ENCODE results near the gene OR1D5.
"Not testable (repeated sequence)": the region's sequence is repeated elsewhere in the genome, so short reads cannot be mapped to it uniquely, and the experiment has no call there.

OR1D5 gene

DNA sequence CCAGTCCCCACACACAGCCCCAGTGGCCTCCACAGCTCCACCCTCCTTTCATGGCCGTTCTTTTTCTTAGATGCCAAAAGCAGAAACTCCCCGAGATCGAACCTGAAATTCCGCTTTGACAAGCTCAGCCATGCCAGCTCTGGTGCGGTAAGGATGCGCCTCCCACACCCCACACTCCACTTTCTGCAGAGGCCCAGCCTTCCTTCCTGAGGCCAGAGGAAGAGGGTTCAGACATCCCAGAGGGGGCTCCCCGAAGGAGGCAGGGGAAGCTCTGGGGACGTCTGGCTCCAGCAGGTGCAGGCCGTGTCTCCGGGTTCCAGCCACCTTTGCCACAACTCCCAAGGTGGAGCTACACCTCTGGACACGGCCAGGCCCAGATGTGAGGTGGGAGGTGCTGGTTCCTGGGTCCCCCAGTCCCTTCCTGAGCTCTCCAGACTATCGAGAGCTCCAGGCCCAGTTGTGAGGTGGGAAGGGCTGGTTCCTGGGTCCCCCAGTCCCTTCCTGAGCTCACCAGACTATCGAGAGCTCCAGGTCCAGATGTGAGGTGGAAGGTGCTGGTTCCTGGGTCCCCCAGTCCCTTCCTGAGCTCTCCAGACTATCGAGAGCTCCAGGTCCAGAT, 32.4 kb downstream of the OR1D5 start:
- not testable (repeated sequence) for DNase-seq

DNA sequence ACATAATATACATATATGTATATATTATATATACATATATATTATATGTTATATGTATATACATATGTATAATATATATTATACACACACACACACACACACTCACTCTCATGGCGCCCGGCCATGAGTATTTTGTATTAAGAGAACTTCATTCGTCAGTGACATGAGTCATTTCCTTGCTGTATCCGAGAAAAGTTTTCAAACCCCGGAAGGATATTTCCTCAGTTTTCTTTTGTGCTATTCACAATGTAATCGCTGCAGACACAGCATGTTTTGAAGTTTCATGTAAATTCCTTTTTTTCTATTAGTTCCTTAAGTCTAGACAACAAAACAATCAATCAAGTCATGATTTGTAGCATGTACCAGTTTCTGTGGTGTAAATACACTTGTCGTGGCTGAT, 33.3 kb downstream of the OR1D5 start:
- DNase-seq = peak; percentile 70

DNA sequence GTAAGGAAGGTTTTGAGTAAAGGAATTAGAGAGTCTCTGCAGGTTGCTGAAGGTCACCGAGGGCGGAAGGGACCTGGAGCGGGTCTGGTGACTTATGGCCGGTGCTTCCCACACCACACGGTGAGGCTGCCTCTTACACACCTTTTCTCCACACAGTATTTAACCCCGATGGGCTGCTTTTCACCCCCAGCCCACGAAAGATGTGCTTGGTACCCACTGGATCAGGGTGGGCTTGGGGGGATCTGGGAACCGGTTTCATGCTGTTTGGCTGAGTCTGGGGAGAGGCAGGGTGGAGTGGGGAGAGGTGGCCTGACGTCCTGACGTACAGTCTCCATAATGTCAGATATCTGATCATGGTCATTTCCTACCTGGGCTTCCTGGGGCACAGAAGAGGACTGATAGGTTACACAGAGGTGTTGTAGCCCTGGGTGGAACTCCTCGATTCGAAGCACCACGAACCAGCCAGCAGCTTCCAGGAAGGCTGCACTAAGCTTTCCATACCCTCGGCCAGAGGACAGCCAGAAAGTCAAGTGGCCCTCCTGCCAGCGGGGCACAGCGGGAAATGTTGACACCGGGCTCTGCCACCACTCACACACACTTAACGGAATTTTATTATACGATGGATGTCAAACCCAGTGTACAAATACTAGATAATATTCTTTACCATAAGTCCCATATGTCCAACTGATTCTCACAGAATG, 34.0 kb downstream of the OR1D5 start:
- DNase-seq = no peak

DNA sequence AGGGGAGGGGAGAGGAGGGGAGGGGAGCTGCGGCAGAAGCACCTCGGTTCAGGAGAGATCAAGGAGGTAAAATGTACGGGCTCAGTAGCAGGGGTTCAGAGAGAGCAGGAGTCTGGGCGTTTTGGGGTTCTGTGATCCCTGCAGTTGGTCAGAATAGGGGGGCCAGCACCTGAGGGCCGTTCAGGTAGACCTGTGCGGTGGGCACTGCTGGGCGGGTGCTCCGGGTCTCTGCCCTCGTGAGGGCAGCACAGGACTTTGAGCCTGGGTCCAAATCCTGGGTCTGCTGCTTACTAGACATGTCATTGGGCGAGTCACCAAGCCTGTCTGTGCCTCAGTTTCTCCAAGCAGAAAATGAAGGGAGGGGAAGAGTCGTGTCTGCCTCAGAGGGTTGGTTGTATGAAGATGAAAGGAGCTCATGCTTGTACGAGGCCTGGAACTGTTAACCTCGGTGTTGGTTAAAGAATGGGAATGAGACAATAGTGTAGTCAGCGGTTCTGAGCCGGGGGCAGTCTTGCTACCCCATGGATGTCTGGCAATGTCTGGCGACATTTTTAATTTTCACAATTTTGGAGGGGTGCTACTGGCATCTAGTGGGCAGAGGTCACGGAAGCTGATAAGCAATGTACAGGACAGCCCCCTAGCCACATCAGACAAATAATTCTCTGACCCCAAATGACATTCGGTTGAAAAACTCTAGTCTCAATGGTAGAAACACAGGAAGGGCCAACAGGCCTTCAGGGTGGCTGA, 35.4 kb downstream of the OR1D5 start:
- no peak for DNase-seq

DNA sequence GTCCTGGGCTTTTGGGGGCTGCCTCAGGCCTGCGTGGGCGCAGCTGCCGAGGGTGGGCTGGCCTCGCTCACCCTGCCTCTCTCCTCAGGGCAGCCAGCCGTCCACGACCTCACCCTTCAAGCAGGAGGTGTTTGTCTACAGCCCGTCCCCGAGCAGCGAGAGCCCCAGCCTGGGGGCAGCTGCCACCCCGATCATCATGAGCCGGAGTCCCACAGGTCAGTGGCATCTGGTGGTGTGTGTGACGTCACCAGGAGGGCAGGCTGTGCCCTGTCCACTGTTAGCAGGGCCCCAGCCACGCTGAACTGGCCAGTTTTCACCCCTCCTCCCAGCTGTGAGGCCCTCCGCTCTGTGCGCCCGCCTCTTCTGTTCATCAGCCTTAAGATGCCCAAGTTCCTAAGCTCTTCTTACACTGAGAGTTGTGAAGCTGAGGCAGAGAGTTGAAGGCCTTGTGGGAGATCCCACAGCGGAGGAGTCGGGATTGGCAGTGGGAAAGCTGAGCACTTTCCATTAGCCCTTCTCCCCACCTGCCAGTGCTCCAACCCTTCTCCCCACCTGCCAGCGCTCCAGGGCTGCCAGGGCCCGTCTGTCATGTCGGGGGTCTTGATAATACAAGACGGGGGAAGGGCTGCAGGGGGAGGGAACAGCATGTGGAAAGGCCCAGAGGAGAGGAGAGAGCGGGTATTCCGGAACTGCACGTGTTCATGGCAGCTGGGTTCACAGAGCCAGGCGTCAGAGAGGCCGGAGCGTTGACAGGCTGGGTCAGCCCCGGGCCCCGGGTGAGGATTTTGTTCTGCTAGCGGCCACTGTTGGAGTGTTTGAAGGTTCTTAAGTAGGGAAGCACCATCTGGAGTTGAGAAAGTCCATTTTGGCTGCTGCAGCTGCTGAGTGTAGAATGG, 36.3 kb downstream of the OR1D5 start:
- DNase-seq = no peak

DNA sequence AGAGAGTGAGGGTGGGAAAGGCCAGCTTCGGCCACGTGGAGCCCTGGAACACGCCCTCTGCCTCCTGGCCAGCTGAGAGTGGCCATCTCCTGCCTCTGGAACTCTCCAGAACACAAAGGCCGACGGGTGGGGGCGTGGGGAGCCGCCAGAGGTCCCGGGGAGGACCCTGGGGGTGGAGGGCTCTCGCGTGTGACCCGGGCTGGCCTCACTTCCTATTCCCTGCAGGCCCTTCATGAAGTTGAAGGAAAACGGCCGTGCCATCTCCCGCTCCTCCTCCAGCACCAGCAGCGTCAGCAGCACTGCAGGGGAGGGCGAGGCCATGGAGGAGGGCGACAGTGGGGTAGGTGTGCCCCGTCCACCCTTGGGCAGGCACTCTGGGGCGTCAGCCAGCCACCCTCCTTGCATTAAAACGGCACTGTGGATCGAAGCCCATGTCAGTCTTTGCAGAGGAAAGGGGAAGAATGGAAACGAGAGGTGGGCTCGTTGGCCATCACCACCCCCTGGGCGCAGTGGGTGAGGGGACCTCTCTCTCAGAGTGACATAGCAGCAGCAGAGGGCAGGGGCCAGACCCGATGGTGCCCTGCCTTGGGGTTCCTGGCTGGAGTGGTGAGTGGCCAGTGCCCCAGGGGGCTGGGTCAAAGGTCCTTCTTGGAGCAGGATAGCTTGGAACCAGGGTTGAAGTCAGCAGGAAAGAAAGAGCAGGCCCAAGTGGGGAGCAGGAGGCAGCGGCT, 37.1 kb downstream of the OR1D5 start:
- no peak for DNase-seq

DNA sequence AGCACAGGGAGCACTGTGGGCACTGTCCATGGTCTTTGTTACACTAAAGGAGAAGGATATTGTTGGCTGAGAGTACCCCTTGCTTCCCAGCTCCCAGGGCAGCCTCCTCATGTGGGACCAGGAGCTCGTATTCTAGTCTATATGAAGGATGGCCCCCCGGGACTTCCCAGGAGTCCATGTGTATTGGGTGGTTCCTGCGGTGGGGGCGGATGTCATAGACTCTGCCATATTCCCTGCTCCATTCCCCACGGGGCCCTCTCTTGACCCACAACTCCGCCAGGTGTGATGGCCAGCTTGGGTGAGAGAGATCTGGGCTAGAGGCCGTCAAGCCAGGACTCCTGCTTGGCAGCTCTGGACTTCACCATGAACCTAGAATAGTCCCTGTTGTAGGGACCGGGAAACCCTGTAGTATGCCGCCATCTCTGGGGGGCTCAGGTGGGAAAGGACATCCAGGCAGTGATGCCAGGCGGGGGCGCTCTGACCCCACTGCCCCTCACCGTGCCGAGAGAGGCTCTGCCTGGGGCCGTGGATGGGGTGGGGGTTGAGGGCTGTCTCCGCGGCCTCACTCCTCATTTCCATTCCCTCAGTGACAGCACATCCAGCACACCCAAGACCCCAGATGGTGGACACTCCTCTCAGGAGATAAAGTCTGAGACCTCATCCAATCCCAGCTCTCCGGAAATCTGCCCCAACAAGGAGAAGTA, 37.8 kb downstream of the OR1D5 start:
- DNase-seq = no peak

DNA sequence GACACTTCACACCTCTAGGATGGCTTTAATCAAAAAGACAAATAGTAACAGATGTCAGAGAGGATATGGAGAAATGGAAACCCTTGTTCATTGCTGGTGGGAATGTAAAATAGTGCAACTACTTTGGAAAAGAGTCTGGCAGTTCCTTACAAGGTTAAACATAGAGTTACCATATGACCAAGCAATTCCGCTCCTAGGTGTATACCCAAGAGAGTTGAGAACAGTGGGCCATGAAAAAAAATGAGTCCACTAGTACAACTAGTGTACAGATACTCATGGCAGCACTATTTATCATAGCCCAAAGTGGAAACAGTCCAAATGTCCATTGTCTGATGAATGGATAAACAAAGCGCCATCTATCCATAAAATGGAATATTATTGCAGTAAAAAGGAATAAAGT, 39.1 kb downstream of the OR1D5 start:
- DNase-seq = no peak

DNA sequence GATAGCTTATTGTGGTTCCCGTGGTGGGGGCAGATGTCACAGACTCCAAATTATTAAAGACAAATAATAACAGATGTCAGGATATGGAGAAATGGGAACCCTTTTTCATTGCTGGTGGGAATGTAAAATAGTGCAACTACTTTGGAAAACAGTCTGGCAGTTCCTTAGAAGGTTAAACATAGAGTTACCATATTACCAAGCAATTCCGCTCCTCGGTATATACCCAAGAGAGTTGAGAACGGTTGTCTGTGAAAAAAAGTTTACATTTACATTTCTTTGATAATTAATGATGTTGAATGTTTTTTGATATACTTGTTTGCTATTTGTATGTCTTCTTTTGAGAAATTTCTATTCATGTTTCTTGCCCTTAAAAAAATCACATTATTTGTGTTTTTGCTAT, 41.2 kb downstream of the OR1D5 start:
- no peak for DNase-seq

DNA sequence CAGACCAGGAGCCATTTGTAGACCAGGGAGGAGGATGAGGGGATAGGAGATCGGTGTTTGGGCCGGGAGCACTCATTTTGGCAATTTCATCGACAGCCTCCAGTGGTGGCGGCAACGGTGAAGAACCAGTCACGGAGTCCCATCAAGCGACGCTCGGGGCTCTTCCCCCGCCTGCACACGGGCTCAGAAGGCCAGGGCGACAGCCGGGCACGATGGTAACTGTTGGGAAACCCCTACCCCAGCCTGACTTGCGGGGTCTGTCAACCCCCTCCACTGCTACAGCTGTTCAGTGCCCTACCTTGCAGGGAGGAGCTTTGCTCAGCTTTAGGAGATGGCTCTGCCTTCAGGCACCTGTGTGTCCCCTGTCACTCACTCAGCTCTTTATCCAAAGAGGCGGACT, 43.0 kb downstream of the OR1D5 start:
- no peak for DNase-seq

DNA sequence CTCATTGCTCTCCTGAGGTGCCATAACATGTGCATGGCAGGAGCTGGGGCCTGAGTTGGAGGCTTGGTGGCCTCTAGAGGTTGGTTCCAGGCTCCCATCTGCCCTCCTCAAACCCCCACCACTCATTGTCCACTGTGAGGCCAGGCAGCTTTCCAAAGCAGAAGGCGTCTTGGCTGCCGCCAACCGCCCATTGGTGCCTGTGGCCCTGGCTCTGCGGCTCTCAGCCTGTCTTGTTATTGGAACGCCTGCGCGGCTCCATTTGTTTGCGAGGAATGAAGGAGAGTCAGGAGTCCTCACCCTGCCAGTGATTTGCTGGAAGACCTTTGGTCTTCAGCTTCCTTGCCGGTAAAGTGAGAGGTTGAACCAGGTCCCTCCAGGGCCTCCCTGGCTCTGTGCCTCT, 43.6 kb downstream of the OR1D5 start:
- DNase-seq = no peak

DNA sequence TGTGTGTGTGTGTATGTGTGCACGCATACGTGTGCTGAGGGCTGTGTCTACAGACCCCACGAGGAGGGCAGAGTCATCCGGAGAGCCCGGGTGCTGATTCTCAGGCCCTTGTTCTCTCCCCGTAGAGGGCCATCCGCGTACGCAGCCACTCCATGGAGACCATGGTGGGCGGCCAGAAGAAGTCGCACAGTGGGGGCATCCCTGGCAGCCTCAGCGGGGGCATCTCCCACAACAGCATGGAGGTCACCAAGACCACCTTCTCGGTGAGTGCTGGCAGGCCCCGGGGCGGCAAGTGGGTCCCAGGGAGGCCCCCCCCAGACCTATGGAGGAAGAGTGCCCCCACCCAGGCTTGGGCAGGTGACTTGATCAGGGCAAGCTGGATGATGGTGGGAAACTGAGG, 45.5 kb downstream of the OR1D5 start:
- no peak for DNase-seq

DNA sequence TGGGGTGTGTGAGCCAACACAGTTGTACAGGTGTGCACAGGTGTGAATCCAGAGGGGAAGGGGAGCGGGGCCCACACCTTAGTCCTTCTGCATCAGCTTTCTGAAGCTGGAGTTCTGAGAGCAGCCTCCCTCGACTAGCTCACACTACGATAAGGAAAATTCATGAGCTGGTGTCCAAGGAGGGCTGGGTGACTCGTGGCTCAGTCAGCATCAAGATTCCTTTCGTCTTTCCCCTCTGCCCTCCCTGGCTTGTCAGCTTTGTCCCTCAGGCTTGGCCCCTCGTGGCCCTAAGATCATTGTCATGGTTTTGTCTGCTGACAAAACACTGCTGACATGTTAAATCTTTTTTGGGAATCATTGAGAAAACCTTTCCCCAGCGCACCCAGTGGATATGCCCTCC, 47.5 kb downstream of the OR1D5 start:
- peak; percentile 13 for DNase-seq

DNA sequence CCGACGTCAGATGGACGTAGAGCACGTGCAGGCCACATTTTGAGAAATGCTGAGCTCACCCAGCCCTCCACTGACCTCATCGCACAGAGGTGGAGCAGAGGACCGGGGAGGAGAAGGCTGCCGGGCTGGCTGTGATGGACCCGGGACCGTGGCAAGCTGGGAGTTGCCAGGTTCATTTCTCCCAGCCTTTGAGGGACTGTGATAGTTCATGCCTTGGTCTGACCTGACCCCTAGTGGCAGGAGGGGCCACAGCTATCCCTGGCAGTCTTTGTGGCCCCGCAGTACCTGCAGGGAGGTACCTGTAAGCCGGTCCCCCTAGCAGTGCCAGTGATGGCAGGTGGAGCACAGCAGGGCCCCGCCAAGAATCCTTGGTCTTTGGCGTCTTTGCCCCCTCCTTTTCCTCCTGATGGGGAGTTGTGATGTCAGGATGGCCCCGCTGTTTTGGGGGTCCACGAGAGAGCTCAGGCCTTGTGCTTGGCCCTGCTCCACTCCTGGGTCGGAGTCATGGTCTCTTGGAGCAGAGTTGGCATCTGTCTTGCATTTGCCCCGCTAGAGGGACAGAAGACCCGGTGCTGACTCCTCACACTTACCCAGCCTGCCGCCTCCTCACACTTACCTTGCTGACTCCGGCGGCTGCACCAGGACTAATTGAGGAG, 50.4 kb downstream of the OR1D5 start:
- DNase-seq = peak; percentile 35
